Activated CD8-positive, alpha-beta T cell treated with anti-CD3 and anti-CD28 coated beads for 36 hours (primary cell): Measurements from ENCODE around the gene TENT4B. TPM values are rescaled to one million over a fixed set of nuclear protein-coding genes. Genes with fewer than 3 reads are reported as not detected.

Experiments
- ATAC-seq: fragments of 200-7000 bp; cut with Tn5 transposase; one replicate; pipeline ENCODE4 v1.10.0; 2021; ENCODE audit warnings: mild to moderate bottlenecking, moderate library complexity
- CTCF ChIA-PET: fragments of 350-600 bp; sonication (Branson Sonifier 250); formaldehyde crosslinking; loops from one replicate; lab custom pipeline; 2021; ENCODE audit warnings: antibody characterized with exemption; lab: Charles Lee
- POLR2A ChIA-PET: fragments of 350-600 bp; sonication (Branson Sonifier 250); formaldehyde crosslinking; loops from one replicate; lab custom pipeline; 2021; ENCODE audit warnings: antibody characterized with exemption; lab: Charles Lee
- DNase-seq: peaks from one replicate; pipeline ENCODE4 v3.0.0-alpha.2; 2020
- H3K27ac Mint-ChIP-seq: one replicate; pipeline ENCODE4 v1.8.0; 2021; ENCODE audit warnings: mild to moderate bottlenecking, mixed read lengths
- H3K27me3 Mint-ChIP-seq: one replicate; pipeline ENCODE4 v1.8.0; 2021; ENCODE audit warnings: mixed read lengths
- H3K36me3 Mint-ChIP-seq: one replicate; pipeline ENCODE4 v1.8.0; 2021; ENCODE audit warnings: low read depth, mixed read lengths
- H3K4me1 Mint-ChIP-seq: one replicate; pipeline ENCODE4 v1.8.0; 2021; ENCODE audit warnings: low read depth, mixed read lengths
- H3K4me3 Mint-ChIP-seq: one replicate; pipeline ENCODE4 v1.8.0; 2021; ENCODE audit warnings: mild to moderate bottlenecking, moderate library complexity, mixed read lengths
- H3K9me3 Mint-ChIP-seq: one replicate; pipeline ENCODE4 v1.8.0; 2021; ENCODE audit warnings: mixed read lengths
- intact Hi-C: fragments of 100-400 bp; cut with micrococcal nuclease; formaldehyde crosslinking; loops from one replicate; pipeline ENCODE4 v1.10.0; 2022
- total RNA-seq, 2 experiments: library from RNA; stranded (reverse); gene quantifications; one replicate each; pipeline ENCODE4 v1.2.3, GENCODE V29; 2021
- TF ChIP-seq, protein P1 (sequence below): fragments of 200-600 bp; IDR thresholded peaks from one replicate; pipeline ENCODE4 v1.8.0; 2022; ENCODE audit warnings: antibody characterized with exemption, mild to moderate bottlenecking

TENT4B gene
- total RNA-seq, 2 experiments from 2014 or later, result 19.0 to 19.2 TPM

GRCh38 chr16:50209546-50210265, 56.6 kb downstream of the TENT4B start:
- intact Hi-C loops, result loop anchor here (10.0 kb wide), 5 partner anchors 55 to 185 kb away; partner anchors contain the start of genes CNEP1R1 and TENT4B
- ATAC-seq, result no peak
- TF ChIP-seq, protein P1, sequence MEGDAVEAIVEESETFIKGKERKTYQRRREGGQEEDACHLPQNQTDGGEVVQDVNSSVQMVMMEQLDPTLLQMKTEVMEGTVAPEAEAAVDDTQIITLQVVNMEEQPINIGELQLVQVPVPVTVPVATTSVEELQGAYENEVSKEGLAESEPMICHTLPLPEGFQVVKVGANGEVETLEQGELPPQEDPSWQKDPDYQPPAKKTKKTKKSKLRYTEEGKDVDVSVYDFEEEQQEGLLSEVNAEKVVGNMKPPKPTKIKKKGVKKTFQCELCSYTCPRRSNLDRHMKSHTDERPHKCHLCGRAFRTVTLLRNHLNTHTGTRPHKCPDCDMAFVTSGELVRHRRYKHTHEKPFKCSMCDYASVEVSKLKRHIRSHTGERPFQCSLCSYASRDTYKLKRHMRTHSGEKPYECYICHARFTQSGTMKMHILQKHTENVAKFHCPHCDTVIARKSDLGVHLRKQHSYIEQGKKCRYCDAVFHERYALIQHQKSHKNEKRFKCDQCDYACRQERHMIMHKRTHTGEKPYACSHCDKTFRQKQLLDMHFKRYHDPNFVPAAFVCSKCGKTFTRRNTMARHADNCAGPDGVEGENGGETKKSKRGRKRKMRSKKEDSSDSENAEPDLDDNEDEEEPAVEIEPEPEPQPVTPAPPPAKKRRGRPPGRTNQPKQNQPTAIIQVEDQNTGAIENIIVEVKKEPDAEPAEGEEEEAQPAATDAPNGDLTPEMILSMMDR, result no peak
- peak overlapping the region; percentile 0 for H3K27ac Mint-ChIP-seq
- H3K4me3 Mint-ChIP-seq, result no peak overlapping the region
- POLR2A ChIA-PET, result interaction anchor here (0.6 to 1.3 kb wide), 4 partner anchors 11 to 142 kb away, joined by 3 to 5 read pairs (median 4); no protein-coding TSS in a partner anchor
- peaks cover 24% of the 10 kb centered on the region for H3K4me1 Mint-ChIP-seq
- no peak for DNase-seq
- H3K9me3 Mint-ChIP-seq, result no peaks in the 10 kb centered on the region
- no peaks in the 10 kb centered on the region for H3K27me3 Mint-ChIP-seq
- peaks cover 8% of the 10 kb centered on the region for H3K36me3 Mint-ChIP-seq
- CTCF ChIA-PET, result interaction anchor here (0.6 to 7.8 kb wide), 37 partner anchors 9 to 597 kb away, joined by 3 to 110 read pairs (median 7); partner anchors contain the start of genes CNEP1R1 and HEATR3

DNA sequence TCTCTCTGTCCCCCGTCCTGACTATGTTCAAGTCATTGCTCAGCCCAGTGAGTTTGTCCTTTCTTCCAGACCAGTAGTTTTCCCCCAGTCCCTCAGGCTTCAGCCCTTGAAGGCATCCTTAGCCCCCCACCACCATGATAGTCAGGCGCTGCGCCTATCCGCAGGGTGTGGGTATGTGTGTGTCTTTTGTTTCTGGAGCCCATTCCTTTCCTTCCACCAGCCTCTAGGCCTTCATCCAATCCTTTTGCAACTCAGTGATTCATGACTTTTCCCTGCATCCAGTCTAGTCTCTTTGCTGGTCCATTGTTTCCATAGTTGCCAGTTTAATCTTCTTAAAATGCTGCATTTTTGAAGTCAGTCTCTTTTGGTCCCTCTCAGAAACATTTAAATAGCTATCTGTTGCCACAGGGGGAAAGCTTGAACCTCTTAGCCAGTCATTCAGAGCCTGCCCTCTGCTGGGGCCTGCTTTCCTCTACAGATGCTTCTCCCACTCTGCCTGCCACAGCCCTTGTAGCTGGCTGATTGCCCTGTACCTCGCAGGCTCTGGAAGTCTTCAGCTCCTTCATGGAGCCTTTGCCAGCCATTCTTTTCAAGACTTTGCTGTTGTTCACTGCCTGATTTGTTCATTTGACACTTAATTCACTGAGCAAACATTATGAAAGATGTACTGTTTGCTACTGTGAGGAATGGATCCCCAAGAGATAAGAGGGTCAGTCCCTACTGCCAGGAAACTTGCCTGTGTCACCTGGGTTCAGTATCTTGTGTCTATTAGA, 57.3 kb downstream of the TENT4B start:
- Mint-ChIP-seq H3K4me3 (no peak overlapping the region), H3K36me3 (peaks cover 11% of the 10 kb centered on the region), H3K9me3 (no peaks in the 10 kb centered on the region), H3K27me3 (no peaks in the 10 kb centered on the region), H3K27ac (peak overlapping the region; percentile 58), H3K4me1 (peaks cover 27% of the 10 kb centered on the region)
- intact Hi-C loops, result loop anchor here (10.0 kb wide), 4 partner anchors 74 to 186 kb away; partner anchors contain the start of gene CNEP1R1
- TF ChIP-seq, protein P1, result peak; percentile 70
- ATAC-seq, result peak; percentile 97
- POLR2A ChIA-PET, result interaction anchor here (0.7 to 1.7 kb wide), 4 partner anchors 28 to 143 kb away, joined by 3 to 8 read pairs (median 4); no protein-coding TSS in a partner anchor
- CTCF ChIA-PET, result interaction anchor here (0.5 to 7.8 kb wide), 51 partner anchors 8 to 596 kb away, joined by 3 to 110 read pairs (median 6); partner anchors contain the start of genes CNEP1R1 and HEATR3
- peak; percentile 84 for DNase-seq

DNA sequence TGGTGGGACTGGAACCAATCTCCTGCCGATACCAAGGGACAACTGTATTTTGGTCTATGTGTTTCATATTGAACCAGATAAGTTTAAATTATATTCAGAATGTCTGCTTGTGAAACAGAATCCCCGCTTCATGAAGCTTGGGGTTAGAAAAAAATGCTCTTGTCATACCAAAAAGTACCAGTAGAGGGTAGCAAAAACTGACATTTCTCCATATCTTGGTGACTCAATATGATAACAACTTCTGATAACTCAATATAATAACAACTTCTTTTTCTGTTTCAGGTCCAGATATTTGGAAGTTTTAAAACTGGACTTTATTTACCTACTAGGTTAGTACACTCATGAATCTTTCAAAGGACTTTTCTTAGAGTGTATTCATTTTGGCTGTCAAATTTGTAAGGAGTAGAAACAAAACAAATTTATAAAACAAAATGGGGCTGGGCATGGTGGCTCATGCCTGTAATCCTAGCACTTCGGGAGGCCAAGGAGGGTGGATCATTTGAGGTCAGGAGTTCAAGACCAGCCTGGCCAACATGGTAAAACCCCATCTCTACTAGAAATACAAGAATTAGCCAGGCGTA, 60.9 kb downstream of the TENT4B start:
- peak overlapping the region; percentile 61 for H3K27ac Mint-ChIP-seq
- H3K4me3 Mint-ChIP-seq, result no peak overlapping the region
- H3K9me3 Mint-ChIP-seq, result no peaks in the 10 kb centered on the region
- DNase-seq, result no peak
- H3K27me3 Mint-ChIP-seq, result no peaks in the 10 kb centered on the region
- H3K4me1 Mint-ChIP-seq, result peaks cover 24% of the 10 kb centered on the region
- ATAC-seq, result peak; percentile 65
- TF ChIP-seq, protein P1, result peak; percentile 88
- ChIA-PET POLR2A (interaction anchor here (0.6 kb wide), 1 partner anchor 15 kb away, joined by 3 read pairs; no protein-coding TSS in a partner anchor), CTCF (interaction anchor here (0.6 to 7.8 kb wide), 24 partner anchors 10 to 592 kb away, joined by 3 to 110 read pairs (median 4); partner anchors contain the start of genes CNEP1R1 and HEATR3)
- H3K36me3 Mint-ChIP-seq, result peaks cover 20% of the 10 kb centered on the region
- intact Hi-C loops, result loop anchor here (10.0 kb wide), 4 partner anchors 71 to 189 kb away; partner anchors contain the start of gene CNEP1R1

GRCh38 chr16:50215680-50216079, 62.6 kb downstream of the TENT4B start:
- Mint-ChIP-seq H3K4me3 (no peak overlapping the region), H3K9me3 (no peaks in the 10 kb centered on the region), H3K36me3 (peaks cover 20% of the 10 kb centered on the region), H3K27ac (no peak overlapping the region), H3K4me1 (peaks cover 15% of the 10 kb centered on the region), H3K27me3 (no peaks in the 10 kb centered on the region)
- CTCF ChIA-PET, result interaction anchor here (1.1 to 2.0 kb wide), 5 partner anchors 58 to 591 kb away, joined by 3 to 7 read pairs (median 3); no protein-coding TSS in a partner anchor
- intact Hi-C loops, result loop anchor here (10.0 kb wide), 4 partner anchors 69 to 191 kb away; partner anchors contain the start of gene CNEP1R1
- no peak for DNase-seq
- TF ChIP-seq, protein P1, result no peak
- ATAC-seq, result no peak
- POLR2A ChIA-PET, result interaction anchor here (1.1 kb wide), 1 partner anchor 62 kb away, joined by 3 read pairs; no protein-coding TSS in a partner anchor
